GM18868 (cell line): ENCODE data around the gene ANKRD35.
"Not testable (repeated sequence)": the region's sequence is repeated elsewhere in the genome, so short reads cannot be mapped to it uniquely, and the experiment has no call there.

Source experiments
- ATAC-seq: cut with Tn5 transposase; IDR thresholded peaks from one replicate; pipeline ENCODE4 v1.9.1; 2021; ENCODE audit warnings: mild to moderate bottlenecking, moderate library complexity; ENCODE audit not compliant: unreplicated experiment

ANKRD35 gene, protein sequence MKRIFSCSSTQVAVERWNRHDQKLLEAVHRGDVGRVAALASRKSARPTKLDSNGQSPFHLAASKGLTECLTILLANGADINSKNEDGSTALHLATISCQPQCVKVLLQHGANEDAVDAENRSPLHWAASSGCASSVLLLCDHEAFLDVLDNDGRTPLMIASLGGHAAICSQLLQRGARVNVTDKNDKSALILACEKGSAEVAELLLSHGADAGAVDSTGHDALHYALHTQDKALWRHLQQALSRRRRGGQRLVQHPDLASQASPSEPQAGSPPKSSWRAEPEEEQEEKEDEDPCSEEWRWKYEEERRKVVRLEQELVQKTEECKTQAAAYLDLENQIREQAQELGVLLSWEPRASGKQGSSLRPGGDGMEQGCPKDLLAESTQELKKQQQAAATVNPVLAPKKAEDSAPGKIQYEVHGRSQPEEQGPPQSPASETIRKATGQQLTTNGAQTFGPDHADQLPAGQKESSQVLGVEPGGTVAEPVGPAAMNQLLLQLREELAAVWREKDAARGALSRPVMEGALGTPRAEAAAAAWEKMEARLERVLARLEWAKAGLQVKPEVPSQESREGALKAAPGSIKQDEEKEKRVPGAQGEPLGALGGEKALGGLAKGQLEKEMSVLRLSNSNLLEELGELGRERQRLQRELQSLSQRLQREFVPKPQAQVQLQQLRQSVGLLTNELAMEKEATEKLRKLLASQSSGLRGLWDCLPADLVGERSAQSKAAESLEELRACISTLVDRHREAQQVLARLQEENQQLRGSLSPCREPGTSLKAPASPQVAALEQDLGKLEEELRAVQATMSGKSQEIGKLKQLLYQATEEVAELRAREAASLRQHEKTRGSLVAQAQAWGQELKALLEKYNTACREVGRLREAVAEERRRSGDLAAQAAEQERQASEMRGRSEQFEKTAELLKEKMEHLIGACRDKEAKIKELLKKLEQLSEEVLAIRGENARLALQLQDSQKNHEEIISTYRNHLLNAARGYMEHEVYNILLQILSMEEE

DNA sequence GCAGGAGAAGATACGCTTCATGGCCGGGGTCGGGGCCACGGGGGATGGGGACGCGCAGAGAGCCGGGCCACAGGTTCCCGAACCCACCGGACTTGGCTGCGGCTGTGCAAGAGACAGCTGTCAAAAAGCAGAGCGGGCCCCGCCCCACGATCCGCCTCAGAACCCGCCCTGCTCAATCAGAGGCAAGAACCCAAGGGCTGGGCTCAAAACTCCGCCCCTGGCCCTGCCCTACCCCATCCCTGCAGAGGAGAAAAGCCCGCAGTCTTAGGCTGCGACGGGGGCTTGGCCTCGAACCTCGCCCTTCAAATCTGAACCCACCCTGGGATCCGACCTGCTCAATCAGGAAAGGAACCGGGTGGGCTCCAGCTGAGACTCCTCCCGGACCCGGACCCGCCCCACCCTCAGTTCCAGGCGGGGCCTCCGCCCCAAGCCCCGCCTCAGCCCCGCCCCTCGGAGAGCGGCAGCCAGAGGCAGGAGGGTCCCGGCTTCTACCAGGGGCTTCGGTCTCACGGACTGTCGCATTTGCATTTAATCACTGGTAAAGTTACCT is at the start of gene ANKRD35:
Gene ANKRD35 (minus strand): TSS at position 129 of the 550 bp plus-strand sequence. CDS start 108 bp downstream, at position 21.
- ATAC-seq = peak; percentile 100

DNA sequence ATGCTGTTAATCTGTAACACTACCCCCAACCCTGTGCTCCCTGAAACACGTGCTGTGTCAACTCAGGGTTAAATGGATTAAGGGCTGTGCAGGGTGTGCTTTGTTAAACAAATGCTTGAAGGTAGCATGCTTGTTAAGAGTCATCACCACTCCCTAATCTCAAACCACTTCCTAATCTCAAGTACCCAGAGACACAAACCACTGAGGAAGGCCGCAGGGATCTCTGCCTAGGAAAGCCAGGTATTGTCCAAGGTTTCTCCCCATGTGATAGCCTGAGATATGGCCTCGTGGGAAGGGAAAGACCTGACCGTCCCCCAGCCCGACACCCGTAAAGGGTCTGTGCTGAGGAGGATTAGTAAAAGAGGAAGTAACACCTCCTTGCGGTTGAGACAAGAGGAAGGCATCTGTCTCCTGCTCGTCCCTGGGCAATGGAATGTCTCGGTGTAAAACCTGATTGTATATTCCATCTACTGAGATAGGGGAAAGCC is 46.9 kb upstream of the ANKRD35 start:
- ATAC-seq = not testable (repeated sequence)

DNA sequence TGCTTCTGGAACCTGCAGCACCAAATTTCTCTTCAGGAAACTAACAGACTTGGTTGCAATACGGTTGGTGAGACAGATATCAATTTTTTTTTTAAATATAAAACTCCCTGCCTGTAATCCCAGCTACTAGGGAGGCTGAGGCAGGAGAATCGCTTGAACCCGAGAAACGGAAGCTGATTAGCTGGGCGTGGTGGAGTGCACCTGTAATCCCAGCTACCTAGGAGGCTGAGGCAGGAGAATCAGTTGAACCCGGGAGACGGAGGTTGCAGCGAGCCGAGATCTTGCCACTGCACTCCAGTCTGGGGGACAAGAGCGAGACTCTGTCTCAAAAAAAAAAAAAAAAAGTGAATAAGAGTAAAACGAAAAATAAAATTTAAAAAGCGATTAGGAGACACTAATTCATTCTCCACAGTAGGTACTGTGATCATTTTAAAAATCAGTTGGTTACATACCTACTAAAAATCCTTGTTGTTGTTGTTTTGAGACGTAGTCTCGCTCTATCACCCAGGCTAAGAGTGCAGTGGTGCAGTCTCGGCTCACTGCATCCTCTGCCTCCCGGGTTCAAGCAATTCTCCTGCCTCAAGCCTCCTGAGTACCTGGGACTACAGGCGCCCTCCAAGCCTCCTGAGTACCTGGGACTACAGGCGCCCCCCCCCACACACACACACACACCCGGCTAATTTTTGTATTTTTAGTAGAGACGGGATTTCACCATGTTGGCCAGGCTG is 42.4 kb upstream of the ANKRD35 start:
- ATAC-seq = no peak

DNA sequence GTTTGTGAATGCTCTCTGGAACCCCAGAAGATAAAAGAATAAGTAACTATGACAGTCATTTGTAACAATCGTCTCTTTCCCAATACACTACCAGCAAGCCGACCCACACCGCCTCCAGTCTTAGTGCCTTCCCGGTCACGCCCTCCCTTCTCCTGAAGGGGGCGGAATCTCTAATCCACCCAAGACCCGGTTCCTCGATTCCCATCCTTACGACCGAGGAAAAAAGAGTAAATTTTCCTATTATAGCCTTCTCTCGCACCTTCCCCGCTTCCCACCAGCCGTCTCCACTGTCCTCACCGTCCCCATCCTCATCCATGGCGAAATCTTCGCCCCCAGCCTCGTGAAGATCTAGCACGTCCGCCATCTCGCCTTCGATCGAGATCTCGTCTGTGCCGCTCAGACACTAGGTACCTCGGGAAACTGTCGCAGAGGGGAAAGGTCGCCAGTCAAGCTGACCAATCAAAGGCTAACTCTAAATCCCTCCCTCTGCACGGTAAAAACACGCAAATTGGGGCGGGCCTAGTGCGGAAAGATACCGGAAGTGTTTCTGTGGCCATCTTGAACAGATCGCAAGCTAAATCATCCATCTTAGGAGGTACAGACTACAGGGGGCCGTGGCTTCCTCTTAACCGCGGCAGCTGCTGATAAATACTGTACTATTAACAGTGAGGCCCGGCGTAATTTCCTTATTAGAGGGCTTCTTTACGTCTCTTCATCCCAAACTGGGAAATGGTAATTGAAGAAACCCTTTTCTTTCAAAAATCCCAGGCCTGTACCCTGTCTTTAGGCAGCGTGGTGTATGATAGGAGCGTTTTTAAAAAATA is 41.6 kb upstream of the ANKRD35 start, which contains the start of gene RBM8A:
Gene RBM8A (minus strand): TSS at position 422 of the 824 bp plus-strand sequence. CDS start 58 bp downstream, at position 364.
- peak; percentile 97 for ATAC-seq

DNA sequence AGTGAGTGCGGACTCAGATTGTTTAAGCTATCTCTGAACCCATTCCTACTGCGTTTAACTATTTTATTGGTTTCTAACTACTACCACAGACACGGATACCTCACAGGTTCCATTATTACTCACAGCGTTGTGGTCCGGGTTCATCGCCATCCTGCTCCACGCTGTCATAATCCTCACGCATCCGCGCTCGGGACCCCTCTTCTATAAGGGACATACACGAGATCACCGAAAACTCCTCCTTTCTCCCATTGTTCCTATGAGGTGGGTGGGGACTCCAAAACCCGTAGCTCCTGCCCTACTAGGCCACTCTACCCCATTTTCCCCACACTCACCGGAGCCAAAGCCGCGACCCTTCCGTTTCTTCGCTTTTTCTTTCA is 41.0 kb upstream of the ANKRD35 start:
- ATAC-seq = no peak

DNA sequence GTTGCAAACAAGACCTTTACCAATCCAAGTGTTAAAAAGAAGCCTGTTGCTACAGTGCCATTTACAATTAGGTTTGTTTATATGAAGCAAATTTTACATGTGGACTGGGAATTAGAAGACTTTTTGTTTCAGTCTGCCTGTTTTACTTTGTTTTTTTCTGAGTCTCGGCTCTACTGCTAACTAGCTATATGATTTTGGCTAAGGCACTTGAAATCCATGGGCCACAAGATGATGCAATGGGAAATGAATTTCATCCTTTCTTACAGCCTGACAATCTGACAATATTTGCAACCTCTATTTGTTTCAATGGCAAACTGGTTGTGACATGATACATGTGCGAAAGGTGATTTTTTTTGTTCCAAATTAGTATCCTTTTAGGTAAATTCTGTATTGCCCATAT is 36.6 kb upstream of the ANKRD35 start:
- ATAC-seq = no peak

DNA sequence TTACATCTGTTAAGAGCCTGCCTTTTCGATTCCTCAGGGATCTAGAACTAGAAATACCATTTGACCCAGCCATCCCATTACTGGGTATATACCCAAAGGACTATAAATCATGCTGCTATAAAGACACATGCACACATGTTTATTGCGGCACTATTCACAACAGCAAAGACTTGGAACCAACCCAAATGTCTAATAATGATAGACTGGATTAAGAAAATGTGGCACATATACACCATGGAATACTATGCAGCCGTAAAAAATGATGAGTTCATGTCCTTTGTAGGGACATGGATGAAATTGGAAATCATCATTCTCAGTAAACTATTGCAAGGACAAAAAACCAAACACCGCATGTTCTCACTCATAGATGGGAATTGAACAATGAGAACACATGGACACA is 34.6 kb upstream of the ANKRD35 start:
- ATAC-seq = not testable (repeated sequence)

DNA sequence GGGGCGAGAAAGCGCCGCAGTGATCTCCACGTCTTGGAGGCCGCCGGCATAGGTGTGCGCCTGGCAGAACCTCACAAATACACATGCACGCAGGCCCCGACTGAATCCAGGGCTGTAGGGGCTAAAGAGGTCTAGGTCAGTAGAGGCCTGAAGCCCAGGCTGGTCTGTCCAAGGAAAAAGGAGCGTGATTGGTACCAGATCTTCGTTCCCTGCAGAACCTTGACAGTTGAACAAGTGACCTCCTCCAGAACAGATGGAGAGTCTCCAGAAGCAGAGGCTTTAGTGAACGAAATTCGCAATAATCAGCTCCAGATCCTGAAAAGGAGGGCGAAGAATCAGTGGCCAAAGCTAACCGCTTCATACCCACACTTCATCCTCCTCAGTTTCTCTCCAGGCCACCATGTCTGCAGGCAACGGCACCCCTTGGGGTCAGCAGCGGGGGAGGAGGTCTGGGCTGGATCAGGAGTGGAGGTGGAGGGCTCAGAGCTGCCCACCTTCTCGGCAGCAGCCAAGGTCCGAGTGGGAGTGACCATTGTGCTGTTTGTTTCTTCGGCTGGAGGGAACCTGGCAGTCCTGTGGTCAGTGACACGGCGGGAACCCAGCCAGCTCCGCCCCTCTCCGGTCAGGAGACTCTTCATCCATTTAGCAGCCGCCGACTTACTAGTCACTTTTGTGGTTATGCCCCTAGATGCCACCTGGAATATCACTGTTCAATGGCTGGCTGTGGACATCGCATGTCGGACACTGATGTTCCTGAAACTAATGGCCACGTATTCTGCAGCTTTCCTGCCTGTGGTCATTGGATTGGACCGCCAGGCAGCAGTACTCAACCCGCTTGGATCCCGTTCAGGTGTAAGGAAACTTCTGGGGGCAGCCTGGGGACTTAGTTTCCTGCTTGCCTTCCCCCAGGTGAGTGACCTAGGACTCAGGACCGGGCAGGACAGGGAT is 33.6 kb upstream of the ANKRD35 start:
- ATAC-seq = no peak

DNA sequence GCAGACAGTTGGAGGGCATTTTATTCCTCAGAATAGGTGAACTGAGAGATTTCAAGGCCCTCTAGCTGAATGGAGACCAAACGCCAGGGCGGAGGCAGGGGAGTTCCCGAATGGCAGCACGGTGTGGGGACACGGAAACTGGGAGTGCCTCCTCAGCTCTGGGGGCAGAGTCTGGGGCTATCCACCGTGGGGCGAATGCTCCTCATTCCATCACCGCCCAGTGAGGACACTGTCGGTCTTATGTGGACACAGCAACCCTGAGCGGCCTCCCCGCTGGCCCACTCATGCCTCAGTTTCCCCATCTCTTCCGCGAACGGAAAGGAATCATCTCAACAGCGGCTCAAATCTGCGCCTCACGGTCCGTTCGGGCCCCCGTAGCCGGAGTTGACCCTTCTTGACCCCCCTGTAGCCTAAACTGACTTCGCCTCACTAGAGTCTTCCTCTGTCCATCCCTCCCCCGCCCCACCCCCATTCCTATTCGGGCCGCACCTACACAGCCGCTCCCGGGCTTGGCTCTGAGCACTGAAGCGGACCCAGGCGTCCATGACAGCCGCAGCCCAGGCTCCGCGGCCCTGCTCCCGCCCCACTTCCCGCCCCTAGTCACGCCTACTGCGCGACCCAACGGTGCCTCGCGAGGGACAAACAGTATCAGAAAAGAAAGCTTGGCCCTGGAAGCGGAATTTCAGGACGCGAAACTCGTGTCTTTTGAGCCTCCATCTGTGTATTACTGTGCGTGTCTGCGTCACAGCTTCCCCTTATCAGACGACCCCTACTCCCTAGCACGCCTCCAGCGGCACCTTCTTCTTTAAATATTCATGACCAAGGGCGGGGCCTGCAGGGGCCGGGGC is 32.7 kb upstream of the ANKRD35 start, which contains the start of gene PEX11B:
Gene PEX11B (minus strand): TSS at position 574 of the 848 bp plus-strand sequence. CDS start 29 bp downstream, at position 545.
- peak; percentile 91 for ATAC-seq

DNA sequence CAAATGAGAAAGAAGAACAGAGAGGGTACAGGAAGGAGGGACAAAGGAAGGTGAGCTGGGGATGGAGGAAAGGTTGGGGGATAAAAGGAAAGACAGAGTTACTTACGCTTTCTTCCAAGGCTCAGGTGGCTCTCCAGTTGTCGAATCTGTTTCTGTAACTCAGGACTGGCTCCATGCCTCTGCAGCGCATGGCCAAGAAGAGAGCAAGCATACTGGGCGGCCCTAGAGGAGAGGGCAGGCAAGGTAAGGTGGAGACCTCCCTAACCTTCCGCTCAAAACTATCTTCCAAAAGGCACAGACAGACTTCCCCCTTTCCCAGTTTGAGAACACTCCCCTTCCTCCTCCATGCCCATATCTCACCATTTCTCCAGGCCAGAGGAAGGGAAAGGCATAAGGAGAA is 31.9 kb upstream of the ANKRD35 start:
- ATAC-seq = no peak

DNA sequence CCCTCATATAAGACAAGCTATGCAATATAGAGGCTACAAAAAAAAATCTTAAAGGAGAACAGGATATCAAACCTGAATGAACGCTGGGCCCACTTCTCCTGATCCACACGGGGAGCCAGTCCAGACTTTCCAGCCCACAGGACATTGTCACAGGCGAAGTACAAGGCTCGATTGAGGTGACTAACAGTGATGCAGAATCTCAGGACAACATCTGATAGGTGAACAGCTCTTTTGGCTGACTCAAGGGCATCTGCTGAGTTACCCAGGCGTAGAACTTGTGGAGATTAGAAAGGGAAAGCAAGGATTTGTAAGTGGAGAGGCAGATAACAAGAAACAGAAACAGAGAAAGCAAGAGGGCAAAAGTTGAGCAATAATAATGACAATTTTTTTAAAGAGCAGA is 31.1 kb upstream of the ANKRD35 start:
- ATAC-seq = no peak

DNA sequence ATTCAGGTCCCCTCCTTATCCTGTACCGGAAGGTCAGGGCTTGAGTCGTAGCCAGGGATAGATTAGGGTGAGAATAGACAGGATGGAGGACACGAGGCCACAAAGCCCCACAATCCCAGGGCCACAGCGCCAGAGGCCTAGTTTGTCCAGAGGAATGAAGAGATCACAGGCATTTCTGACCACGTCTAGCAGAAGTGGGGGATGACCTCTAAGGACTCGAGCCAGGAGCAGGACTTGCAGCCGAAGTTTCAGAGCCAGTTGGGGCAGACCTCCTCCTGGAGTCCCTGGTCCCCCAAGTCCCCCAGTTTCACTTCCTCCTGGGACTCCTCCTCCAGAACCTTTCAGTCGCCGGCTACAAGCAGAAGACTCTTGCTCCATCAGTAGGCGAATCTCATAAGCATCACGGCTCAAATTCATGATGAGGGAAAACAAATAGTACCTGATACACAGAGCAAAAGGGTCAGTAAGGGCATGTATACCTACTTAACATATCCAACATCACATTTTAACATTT is 26.5 kb upstream of the ANKRD35 start:
- no peak for ATAC-seq

DNA sequence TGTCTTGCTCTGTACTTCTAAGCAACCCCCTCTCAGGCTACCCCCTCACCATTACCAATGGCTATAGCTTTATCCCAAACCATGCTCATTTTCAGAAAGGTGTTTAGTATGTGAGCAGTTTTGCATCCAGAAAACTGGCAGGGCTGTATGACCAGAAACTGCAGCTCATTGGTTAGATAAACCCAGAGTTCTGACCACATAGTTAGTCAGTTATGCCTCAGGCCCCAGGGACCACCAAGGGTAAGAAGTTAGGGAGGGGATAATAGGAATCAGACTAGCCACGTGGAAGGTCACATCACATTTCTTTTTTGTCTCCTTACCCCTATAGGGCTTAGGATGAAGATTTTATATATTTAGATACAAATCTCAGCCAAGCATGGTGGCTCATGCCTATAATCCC is 23.0 kb upstream of the ANKRD35 start:
- ATAC-seq = no peak

DNA sequence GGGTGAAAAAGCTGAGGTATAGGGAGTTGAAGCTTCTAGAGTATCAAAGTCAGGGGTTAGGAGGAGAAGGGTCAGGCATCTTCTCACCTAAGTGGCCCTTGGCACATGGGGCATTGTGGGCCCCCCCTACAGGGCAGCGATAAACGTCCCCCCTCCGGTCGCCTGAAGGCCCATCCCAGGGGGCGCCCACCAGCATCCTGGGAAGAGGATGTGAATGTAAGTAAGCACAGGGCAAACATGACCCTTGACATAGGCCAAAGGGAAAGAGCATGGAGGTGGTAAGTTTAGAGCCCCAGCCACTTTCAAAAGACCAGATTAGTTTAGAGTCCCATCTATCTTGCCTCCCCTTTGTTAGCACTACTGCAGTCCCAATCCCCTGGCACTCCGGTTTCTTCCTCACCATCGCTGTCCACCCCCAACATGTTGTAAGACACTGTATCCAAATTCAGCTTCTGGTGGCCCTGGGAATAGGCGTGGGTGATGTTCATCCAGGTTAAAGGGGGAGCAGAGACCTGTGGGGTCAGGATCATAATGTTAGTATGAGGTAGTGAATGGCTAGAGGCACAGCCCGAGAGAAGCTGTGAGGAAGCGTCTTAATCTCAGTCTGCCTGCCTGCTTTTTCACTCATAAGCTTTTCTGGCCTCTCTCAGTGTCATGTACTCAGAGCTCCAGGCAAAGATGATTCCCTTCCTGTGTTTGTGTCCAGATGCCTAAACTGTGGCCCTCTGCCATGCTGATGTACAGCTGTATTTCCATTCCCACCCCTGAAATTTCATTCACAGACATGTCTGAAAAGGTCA is 21.5 kb upstream of the ANKRD35 start:
- no peak for ATAC-seq

DNA sequence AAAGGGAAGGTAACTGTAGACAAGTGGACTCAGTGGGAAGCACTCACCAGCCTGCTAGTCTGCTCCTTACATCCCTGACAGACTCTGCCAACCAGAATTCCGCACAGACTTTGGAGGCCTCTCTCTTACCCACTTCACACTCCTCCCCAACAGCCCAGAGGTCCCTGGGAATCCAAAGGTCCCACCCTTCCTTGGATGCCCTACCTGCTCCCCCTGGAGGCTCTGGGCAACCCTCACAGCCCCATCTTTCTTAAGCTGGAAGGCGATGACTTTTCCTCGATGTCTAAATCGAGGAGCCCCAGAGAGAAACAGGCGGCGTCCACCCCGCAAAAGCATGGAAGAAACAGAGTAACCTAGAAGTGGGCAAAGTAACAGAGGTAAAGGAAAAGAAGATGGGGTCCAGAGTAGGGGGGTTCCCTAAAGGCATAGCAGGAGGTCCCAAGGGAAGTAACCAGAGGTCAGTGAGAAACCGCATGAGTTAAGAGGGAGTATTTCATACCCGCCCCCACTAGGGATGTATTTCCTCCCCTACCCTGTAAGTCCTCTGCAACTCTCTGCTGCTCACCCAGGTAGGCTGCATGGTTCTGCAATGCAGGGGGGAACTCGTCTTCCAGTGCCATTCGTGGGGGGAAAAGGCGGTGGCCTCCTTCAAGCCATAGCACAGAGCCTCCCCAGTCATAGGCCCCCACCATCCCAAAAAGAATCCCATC is 15.8 kb upstream of the ANKRD35 start:
- ATAC-seq = no peak

DNA sequence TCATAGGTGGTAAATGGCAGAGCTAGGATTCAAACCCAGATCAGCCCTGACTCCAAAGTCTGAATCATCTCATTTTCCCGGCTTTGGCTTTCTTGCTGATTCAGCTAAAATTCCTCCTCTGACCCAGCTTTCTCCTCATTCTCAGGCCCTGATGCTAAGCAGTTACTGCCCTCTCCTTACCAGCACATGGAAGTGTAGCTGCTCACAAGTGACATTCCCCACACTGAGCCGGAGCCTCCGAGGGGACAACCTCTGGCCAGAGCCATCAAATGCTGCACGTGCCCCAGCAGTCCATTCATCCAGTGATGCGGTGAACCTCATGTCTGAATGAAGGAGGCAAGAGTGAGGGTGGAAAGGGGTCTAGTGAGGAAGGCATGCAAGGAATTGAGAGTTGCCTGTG is 13.1 kb upstream of the ANKRD35 start:
- ATAC-seq = no peak
